Liver (tissue), 3 donors: ENCODE measurements around the gene CDKN2B-AS1.

Experiments used
- CTCF ChIP-seq: fragments of 150-350 bp; IDR thresholded peaks from 2 replicates; pipeline ENCODE4 v1.5.1; 2017; ENCODE audit warnings: improper control_type of control experiment, low read depth, low read length; ENCODE audit not compliant: missing input control
- SP1 ChIP-seq: IDR thresholded peaks from 2 replicates; pipeline ENCODE4 v1.6.1; 2018; ENCODE audit warnings: antibody characterized with exemption, mild to moderate bottlenecking
- donor health status: healthy.
- donor health status: healthy.

DNA sequence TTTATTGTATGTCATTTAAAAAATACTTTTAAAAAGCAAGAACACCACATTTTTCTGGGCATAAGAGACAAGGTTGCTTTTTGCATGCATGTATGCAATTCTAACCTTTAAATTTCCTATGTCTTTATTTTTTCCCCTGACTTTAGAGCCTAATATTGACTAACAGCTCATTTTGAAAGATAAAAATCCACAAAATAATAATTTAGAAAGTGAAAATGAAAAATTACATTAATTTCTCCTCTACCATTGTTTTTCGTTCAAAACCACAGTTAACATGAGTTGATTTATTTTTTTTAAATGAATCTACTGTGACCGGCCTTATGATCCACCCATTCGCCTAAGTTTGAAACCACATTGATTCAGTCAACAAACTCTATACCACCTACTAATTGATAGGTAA lies 152.0 kb downstream of the CDKN2B-AS1 start:
- TF ChIP-seq CTCF (no peak), SP1 (no peak)
